GM23338 (cell line): ENCODE measurements around the gene ABCC1. TPM values are rescaled to one million over a fixed set of nuclear protein-coding genes. Genes with fewer than 3 reads are reported as not detected.

ENCODE experiments used
- ATAC-seq: fragments of 200-7000 bp; cut with Tn5 transposase; 3 replicates; pipeline ENCODE4 v1.9.1; 2020
- DNase-seq: peaks from one replicate; pipeline ENCODE4 v3.0.0-alpha.2; 2015; ENCODE audit warnings: low spot score
- H2AFZ ChIP-seq: fragments of 200-600 bp; sonication (generic); 2 replicates; pipeline ENCODE4 v1.8.0; 2016; ENCODE audit warnings: antibody characterized with exemption, mild to moderate bottlenecking, moderate library complexity
- H3F3A ChIP-seq: fragments of 200-600 bp; sonication (generic); replicated peaks from 2 replicates; pipeline ENCODE4 v1.8.0; 2017; ENCODE audit warnings: antibody characterized with exemption, mixed run types, low read depth
- H3K27ac ChIP-seq: fragments of 200-600 bp; sonication (generic); 2 replicates; pipeline ENCODE4 v1.6.1; 2016; ENCODE audit warnings: low read depth
- H3K27me3 ChIP-seq: fragments of 200-600 bp; sonication (generic); 2 replicates; pipeline ENCODE4 v1.8.0; 2016; ENCODE audit warnings: mild to moderate bottlenecking, mixed run types, moderate library complexity; ENCODE audit not compliant: insufficient read depth
- H3K36me3 ChIP-seq: fragments of 200-600 bp; sonication (generic); 2 replicates; pipeline ENCODE4 v1.8.0; 2016; ENCODE audit warnings: mild to moderate bottlenecking; ENCODE audit not compliant: insufficient read depth
- H3K4me1 ChIP-seq: fragments of 200-600 bp; sonication (generic); 2 replicates; pipeline ENCODE4 v1.8.0; 2016; ENCODE audit warnings: mild to moderate bottlenecking, moderate library complexity; ENCODE audit not compliant: insufficient read depth
- H3K4me2 ChIP-seq: fragments of 200-600 bp; sonication (generic); 2 replicates; pipeline ENCODE4 v1.7.1; 2017; ENCODE audit warnings: mixed run types
- H3K4me3 ChIP-seq: fragments of 200-600 bp; sonication (generic); 2 replicates; pipeline ENCODE4 v1.6.1; 2016; ENCODE audit warnings: mixed run types
- H3K79me2 ChIP-seq: fragments of 200-600 bp; sonication (generic); replicated peaks from 2 replicates; pipeline ENCODE4 v1.8.0; 2017; ENCODE audit warnings: mild to moderate bottlenecking; ENCODE audit not compliant: insufficient read depth
- H3K9me2 ChIP-seq: fragments of 200-600 bp; sonication (generic); 2 replicates; pipeline ENCODE4 v1.8.0; 2017; ENCODE audit not compliant: insufficient read depth
- H4K20me1 ChIP-seq: fragments of 200-600 bp; sonication (generic); replicated peaks from 2 replicates; pipeline ENCODE4 v1.8.0; 2017; ENCODE audit warnings: mild to moderate bottlenecking; ENCODE audit not compliant: insufficient read depth
- H3K27ac Mint-ChIP-seq: 2 replicates; pipeline ENCODE4 v1.8.0; 2020; ENCODE audit warnings: inconsistent platforms, mild to moderate bottlenecking, moderate library complexity, mixed read lengths
- H3K27me3 Mint-ChIP-seq: 3 replicates; pipeline ENCODE4 v1.8.0; 2022; ENCODE audit warnings: low read depth, mild to moderate bottlenecking, moderate library complexity, mixed read lengths, inconsistent platforms; ENCODE audit not compliant: insufficient read depth, poor library complexity
- H3K36me3 Mint-ChIP-seq: 3 replicates; pipeline ENCODE4 v1.8.0; 2021; ENCODE audit warnings: low read depth, mild to moderate bottlenecking, inconsistent platforms, moderate library complexity, mixed read lengths
- H3K4me1 Mint-ChIP-seq: 3 replicates; pipeline ENCODE4 v1.8.0; 2020; ENCODE audit warnings: mild to moderate bottlenecking, inconsistent platforms, mixed read lengths
- H3K4me3 Mint-ChIP-seq: 3 replicates; pipeline ENCODE4 v1.8.0; 2021; ENCODE audit warnings: moderate library complexity, mild to moderate bottlenecking, inconsistent platforms, mixed read lengths
- H3K9me3 Mint-ChIP-seq: 3 replicates; pipeline ENCODE4 v1.8.0; 2020; ENCODE audit warnings: moderate library complexity, mild to moderate bottlenecking, inconsistent platforms, mixed read lengths
- CREB1 ChIP-seq: fragments of 250-450 bp; sonication (Bioruptor Pico); IDR thresholded peaks from 2 replicates; pipeline ENCODE4 v1.5.0; 2020; ENCODE audit warnings: low read depth, mild to moderate bottlenecking, moderate library complexity
- EZH2 ChIP-seq: fragments of 200-600 bp; sonication (generic); IDR thresholded peaks from one replicate; pipeline ENCODE4 v1.8.0; 2017; ENCODE audit warnings: antibody characterized with exemption, mild to moderate bottlenecking, low read depth; ENCODE audit not compliant: unreplicated experiment
- EZH2phosphoT487 ChIP-seq: fragments of 200-600 bp; sonication (generic); IDR thresholded peaks from one replicate; pipeline ENCODE4 v1.8.1; 2018; ENCODE audit warnings: antibody characterized with exemption; ENCODE audit not compliant: unreplicated experiment
- JUNB ChIP-seq: IDR thresholded peaks from one replicate; pipeline ENCODE4 v1.6.1; 2016; ENCODE audit warnings: antibody characterized with exemption; ENCODE audit not compliant: unreplicated experiment
- NANOG ChIP-seq: IDR thresholded peaks from 2 replicates; pipeline ENCODE4 v1.6.1; 2016; ENCODE audit warnings: antibody characterized with exemption, borderline replicate concordance
- POLR2AphosphoS5 ChIP-seq: IDR thresholded peaks from 2 replicates; pipeline ENCODE4 v1.6.1; 2016; ENCODE audit warnings: antibody characterized with exemption, low read depth
- STAT1 ChIP-seq: IDR thresholded peaks from one replicate; pipeline ENCODE4 v1.6.1; 2016; ENCODE audit warnings: antibody characterized with exemption; ENCODE audit not compliant: unreplicated experiment
- ZNF114 ChIP-seq: fragments of 250-450 bp; sonication (Bioruptor Pico); IDR thresholded peaks from 2 replicates; pipeline ENCODE4 v1.5.0; 2020; ENCODE audit warnings: mild to moderate bottlenecking, moderate library complexity
- ZNF331 ChIP-seq: fragments of 250-450 bp; sonication (Bioruptor Pico); IDR thresholded peaks from 2 replicates; pipeline ENCODE4 v1.5.0; 2020; ENCODE audit warnings: low read depth, mild to moderate bottlenecking, moderate library complexity
- polyA plus RNA-seq: library from polyadenylated mRNA; unstranded; fragments of >200 nt; fragmentation: Nextera tagmentation; extraction: Ambion mirVana; gene quantifications from 2 replicates; pipeline ENCODE4 v1.2.1, GENCODE V29; 2016
- total RNA-seq: library from RNA; depleted of rRNA; stranded (reverse); fragments of >200 nt; shearing (Covaris generic); gene quantifications from 2 replicates; pipeline ENCODE4 v1.2.3, GENCODE V29; 2014
- TF ChIP-seq, protein P1 (sequence below): IDR thresholded peaks from one replicate; pipeline ENCODE4 v1.6.1; 2018; ENCODE audit warnings: antibody characterized with exemption; ENCODE audit not compliant: unreplicated experiment
- TF ChIP-seq, protein P2 (sequence below): fragments of 250-450 bp; sonication (Bioruptor Pico); IDR thresholded peaks from 2 replicates; pipeline ENCODE4 v1.5.0; 2020; ENCODE audit warnings: mild to moderate bottlenecking, moderate library complexity
- TF ChIP-seq, protein P3 (sequence below), 2 experiments: fragments of 200-600 bp in 1 of 2; sonication (generic) in 1 of 2; conservative IDR thresholded peaks; 2 replicates each; pipeline versions ENCODE4 v1.5.1 to v1.6.1; 2016 to 2017; ENCODE audit warnings: antibody characterized with exemption in 2 of 2, low read depth in 2 of 2, mild to moderate bottlenecking in 2 of 2, moderate library complexity in 1 of 2
- TF ChIP-seq, protein P4 (sequence below): IDR thresholded peaks from 2 replicates; pipeline ENCODE4 v1.6.1; 2016; ENCODE audit warnings: antibody characterized with exemption

ABCC1 gene
- total and polyA plus RNA-seq, 2 experiments from 2014 or later = 11.0 to 46.6 TPM

DNA sequence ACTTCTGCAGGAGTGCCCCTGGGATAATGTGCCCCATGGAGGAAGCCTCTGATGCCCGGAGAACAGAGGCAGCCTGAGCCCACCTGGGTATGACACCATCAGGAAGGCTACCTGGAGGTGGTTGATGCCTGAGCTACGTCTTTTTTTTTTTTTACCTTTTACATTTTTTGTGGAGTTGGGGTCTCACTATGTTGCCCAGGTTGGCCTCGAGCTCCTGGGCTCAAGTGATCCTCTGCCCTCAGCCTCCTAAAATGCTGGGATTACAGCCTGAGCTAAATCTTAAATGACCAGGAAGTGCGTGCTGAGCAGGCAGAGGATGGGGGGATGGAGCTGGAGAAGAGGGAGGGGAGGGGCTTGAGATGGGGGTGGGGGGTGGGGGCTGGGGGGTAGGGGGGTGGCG is 241.1 kb downstream of the ABCC1 start:
- Mint-ChIP-seq H3K4me3 (no peak overlapping the region), H3K9me3 (no peaks in the 10 kb centered on the region), H3K4me1 (peaks cover 8% of the 10 kb centered on the region), H3K36me3 (no peaks in the 10 kb centered on the region), H3K27me3 (peaks cover 10% of the 10 kb centered on the region), H3K27ac (no peak overlapping the region)
- H3F3A ChIP-seq = no peaks in the 10 kb centered on the region
- no peak overlapping the region for H3K4me2 ChIP-seq
- no peaks in the 10 kb centered on the region for H4K20me1 ChIP-seq
- H3K4me3 ChIP-seq = no peak overlapping the region
- TF ChIP-seq EZH2 (no peak), CREB1 (CRISPR knock-in tag) (no peak), ZNF331 (CRISPR knock-in tag) (no peak), STAT1 (no peak), EZH2phosphoT487 (no peak), JUNB (no peak), ZNF114 (CRISPR knock-in tag) (no peak), NANOG (no peak), POLR2AphosphoS5 (no peak)
- TF ChIP-seq, protein P1, sequence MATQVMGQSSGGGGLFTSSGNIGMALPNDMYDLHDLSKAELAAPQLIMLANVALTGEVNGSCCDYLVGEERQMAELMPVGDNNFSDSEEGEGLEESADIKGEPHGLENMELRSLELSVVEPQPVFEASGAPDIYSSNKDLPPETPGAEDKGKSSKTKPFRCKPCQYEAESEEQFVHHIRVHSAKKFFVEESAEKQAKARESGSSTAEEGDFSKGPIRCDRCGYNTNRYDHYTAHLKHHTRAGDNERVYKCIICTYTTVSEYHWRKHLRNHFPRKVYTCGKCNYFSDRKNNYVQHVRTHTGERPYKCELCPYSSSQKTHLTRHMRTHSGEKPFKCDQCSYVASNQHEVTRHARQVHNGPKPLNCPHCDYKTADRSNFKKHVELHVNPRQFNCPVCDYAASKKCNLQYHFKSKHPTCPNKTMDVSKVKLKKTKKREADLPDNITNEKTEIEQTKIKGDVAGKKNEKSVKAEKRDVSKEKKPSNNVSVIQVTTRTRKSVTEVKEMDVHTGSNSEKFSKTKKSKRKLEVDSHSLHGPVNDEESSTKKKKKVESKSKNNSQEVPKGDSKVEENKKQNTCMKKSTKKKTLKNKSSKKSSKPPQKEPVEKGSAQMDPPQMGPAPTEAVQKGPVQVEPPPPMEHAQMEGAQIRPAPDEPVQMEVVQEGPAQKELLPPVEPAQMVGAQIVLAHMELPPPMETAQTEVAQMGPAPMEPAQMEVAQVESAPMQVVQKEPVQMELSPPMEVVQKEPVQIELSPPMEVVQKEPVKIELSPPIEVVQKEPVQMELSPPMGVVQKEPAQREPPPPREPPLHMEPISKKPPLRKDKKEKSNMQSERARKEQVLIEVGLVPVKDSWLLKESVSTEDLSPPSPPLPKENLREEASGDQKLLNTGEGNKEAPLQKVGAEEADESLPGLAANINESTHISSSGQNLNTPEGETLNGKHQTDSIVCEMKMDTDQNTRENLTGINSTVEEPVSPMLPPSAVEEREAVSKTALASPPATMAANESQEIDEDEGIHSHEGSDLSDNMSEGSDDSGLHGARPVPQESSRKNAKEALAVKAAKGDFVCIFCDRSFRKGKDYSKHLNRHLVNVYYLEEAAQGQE = no peak
- TF ChIP-seq, protein P2, sequence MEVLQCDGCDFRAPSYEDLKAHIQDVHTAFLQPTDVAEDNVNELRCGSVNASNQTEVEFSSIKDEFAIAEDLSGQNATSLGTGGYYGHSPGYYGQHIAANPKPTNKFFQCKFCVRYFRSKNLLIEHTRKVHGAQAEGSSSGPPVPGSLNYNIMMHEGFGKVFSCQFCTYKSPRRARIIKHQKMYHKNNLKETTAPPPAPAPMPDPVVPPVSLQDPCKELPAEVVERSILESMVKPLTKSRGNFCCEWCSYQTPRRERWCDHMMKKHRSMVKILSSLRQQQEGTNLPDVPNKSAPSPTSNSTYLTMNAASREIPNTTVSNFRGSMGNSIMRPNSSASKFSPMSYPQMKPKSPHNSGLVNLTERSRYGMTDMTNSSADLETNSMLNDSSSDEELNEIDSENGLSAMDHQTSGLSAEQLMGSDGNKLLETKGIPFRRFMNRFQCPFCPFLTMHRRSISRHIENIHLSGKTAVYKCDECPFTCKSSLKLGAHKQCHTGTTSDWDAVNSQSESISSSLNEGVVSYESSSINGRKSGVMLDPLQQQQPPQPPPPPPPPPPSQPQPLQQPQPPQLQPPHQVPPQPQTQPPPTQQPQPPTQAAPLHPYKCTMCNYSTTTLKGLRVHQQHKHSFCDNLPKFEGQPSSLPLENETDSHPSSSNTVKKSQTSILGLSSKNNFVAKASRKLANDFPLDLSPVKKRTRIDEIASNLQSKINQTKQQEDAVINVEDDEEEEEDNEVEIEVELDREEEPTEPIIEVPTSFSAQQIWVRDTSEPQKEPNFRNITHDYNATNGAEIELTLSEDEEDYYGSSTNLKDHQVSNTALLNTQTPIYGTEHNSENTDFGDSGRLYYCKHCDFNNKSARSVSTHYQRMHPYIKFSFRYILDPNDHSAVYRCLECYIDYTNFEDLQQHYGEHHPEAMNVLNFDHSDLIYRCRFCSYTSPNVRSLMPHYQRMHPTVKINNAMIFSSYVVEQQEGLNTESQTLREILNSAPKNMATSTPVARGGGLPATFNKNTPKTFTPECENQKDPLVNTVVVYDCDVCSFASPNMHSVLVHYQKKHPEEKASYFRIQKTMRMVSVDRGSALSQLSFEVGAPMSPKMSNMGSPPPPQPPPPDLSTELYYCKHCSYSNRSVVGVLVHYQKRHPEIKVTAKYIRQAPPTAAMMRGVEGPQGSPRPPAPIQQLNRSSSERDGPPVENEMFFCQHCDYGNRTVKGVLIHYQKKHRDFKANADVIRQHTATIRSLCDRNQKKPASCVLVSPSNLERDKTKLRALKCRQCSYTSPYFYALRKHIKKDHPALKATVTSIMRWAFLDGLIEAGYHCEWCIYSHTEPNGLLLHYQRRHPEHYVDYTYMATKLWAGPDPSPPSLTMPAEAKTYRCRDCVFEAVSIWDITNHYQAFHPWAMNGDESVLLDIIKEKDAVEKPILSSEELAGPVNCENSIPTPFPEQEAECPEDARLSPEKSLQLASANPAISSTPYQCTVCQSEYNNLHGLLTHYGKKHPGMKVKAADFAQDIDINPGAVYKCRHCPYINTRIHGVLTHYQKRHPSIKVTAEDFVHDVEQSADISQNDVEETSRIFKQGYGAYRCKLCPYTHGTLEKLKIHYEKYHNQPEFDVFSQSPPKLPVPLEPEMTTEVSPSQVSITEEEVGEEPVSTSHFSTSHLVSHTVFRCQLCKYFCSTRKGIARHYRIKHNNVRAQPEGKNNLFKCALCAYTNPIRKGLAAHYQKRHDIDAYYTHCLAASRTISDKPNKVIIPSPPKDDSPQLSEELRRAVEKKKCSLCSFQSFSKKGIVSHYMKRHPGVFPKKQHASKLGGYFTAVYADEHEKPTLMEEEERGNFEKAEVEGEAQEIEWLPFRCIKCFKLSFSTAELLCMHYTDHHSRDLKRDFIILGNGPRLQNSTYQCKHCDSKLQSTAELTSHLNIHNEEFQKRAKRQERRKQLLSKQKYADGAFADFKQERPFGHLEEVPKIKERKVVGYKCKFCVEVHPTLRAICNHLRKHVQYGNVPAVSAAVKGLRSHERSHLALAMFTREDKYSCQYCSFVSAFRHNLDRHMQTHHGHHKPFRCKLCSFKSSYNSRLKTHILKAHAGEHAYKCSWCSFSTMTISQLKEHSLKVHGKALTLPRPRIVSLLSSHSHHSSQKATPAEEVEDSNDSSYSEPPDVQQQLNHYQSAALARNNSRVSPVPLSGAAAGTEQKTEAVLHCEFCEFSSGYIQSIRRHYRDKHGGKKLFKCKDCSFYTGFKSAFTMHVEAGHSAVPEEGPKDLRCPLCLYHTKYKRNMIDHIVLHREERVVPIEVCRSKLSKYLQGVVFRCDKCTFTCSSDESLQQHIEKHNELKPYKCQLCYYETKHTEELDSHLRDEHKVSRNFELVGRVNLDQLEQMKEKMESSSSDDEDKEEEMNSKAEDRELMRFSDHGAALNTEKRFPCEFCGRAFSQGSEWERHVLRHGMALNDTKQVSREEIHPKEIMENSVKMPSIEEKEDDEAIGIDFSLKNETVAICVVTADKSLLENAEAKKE (CRISPR knock-in tag) = no peak
- TF ChIP-seq, protein P3, sequence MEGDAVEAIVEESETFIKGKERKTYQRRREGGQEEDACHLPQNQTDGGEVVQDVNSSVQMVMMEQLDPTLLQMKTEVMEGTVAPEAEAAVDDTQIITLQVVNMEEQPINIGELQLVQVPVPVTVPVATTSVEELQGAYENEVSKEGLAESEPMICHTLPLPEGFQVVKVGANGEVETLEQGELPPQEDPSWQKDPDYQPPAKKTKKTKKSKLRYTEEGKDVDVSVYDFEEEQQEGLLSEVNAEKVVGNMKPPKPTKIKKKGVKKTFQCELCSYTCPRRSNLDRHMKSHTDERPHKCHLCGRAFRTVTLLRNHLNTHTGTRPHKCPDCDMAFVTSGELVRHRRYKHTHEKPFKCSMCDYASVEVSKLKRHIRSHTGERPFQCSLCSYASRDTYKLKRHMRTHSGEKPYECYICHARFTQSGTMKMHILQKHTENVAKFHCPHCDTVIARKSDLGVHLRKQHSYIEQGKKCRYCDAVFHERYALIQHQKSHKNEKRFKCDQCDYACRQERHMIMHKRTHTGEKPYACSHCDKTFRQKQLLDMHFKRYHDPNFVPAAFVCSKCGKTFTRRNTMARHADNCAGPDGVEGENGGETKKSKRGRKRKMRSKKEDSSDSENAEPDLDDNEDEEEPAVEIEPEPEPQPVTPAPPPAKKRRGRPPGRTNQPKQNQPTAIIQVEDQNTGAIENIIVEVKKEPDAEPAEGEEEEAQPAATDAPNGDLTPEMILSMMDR (conservative IDR thresholded peaks at IDR 0.05; ENCODE audit: low read depth in 2 of 2) = no peak
- TF ChIP-seq, protein P4, sequence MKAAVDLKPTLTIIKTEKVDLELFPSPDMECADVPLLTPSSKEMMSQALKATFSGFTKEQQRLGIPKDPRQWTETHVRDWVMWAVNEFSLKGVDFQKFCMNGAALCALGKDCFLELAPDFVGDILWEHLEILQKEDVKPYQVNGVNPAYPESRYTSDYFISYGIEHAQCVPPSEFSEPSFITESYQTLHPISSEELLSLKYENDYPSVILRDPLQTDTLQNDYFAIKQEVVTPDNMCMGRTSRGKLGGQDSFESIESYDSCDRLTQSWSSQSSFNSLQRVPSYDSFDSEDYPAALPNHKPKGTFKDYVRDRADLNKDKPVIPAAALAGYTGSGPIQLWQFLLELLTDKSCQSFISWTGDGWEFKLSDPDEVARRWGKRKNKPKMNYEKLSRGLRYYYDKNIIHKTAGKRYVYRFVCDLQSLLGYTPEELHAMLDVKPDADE = no peak
- no peak overlapping the region for H3K27ac ChIP-seq
- H3K36me3 ChIP-seq = no peaks in the 10 kb centered on the region
- ATAC-seq = no peak
- DNase-seq = no peak
- no peaks in the 10 kb centered on the region for H3K9me2 ChIP-seq
- H3K4me1 ChIP-seq = no peaks in the 10 kb centered on the region
- H2AFZ ChIP-seq = no peak overlapping the region
- no peaks in the 10 kb centered on the region for H3K27me3 ChIP-seq
- no peaks in the 10 kb centered on the region for H3K79me2 ChIP-seq
